SK-MEL-5 (cell line): Measurements from ENCODE around the gene CD300A. TPM values are rescaled to one million over a fixed set of nuclear protein-coding genes. Genes with fewer than 3 reads are reported as not detected.

Experiments
- DNase-seq: peaks from one replicate; pipeline ENCODE4 v3.0.0-alpha.2; 2016; ENCODE audit warnings: low read depth, low spot score
- in situ Hi-C: cut with HindIII; loops from 2 replicates; pipeline ENCODE4 v1.10.0; 2016; ENCODE audit warnings: low sequenced_read_pairs, high pct_unique_total_duplicates, low pct_unique_long_range_greater_than_20kb
- polyA plus RNA-seq, 2 experiments: library from polyadenylated mRNA; depleted of rRNA; stranded (reverse); fragments of >200 nt; gene quantifications; 2 replicates each; pipeline ENCODE4 v1.2.3, GENCODE V29; 2015
- total RNA-seq: library from RNA; depleted of rRNA; stranded (reverse); fragments of >200 nt; shearing (Covaris generic); gene quantifications from 2 replicates; pipeline ENCODE4 v1.2.3, GENCODE V29; 2014; rRNA removed

The CD300A gene
- not detected in 2 replicates for total RNA-seq
- not detected in 2 replicates for polyA plus RNA-seq (2015; cell fraction: cytosol; rRNA removed)
- polyA plus RNA-seq (2015; cell fraction: nucleus; rRNA removed): not detected in 2 replicates

DNA sequence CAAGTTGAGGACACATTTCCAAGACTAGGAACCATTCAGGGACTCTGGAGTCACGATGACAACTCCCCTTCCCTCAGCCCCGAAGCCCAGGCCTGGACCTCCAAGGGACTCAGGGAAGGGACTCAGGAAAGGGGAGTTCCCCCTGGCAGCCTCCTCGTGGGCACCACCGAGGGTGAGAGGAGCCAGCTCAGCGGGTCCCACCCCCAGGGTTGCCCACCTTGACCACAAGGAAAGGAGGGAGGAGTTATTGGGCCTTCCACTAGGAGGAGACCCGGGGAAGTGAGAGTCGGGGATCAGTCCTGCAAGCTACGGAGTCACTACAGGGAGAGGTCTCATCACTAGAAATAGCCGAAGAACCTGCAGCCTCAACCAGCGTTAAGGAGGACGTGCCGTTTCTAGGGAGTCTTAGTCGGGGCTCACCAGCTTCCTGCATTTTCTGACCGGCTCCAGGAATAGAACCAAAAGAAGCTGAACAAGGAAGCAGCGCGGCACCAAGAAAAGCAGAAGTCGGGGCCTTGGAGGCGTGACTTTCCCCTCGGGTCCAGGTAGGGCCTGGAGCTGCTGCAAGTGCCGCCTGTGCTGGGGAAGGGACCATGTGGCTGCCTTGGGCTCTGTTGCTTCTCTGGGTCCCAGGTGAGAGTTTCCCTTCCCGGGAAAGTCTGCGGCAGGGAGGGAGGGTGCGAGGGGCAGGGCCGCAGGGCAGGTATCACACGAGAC, at the start of gene CD300A:
Gene CD300A, plus strand, starts transcription at position 524 of the 717 bp plus-strand sequence. Its CDS starts 70 bp downstream, at position 594.
- in situ Hi-C loops: no loop called here
- no peak for DNase-seq

GRCh38 chr17:74417178-74418045, 49.0 kb upstream of the CD300A start:
- in situ Hi-C loops: no loop called here
- no peak for DNase-seq

GRCh38 chr17:74419928-74420411, 46.5 kb upstream of the CD300A start:
- DNase-seq: no peak
- in situ Hi-C loops: no loop called here

DNA sequence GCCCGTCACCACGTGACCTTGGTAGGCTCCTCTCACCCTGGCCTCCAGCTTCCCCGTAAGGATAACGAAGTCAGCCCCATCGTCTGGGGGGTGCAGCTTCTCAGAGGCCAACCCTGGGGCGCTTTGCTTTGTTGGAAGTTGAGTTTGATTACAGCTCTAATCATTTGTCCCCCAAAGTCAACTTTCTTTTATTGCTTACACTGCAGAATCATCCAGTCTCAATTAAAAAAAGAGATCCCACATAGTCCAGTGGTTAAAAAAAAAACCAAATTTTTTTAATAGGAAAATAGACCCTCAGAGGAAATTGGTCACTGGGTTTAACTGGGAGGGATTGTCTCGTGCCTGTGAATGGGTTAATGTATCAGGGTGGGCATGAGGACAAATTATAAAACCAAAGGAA, 42.3 kb upstream of the CD300A start:
- in situ Hi-C loops: no loop called here
- DNase-seq: no peak

GRCh38 chr17:74424657-74425056, 41.8 kb upstream of the CD300A start:
- DNase-seq: no peak
- in situ Hi-C loops: no loop called here

DNA sequence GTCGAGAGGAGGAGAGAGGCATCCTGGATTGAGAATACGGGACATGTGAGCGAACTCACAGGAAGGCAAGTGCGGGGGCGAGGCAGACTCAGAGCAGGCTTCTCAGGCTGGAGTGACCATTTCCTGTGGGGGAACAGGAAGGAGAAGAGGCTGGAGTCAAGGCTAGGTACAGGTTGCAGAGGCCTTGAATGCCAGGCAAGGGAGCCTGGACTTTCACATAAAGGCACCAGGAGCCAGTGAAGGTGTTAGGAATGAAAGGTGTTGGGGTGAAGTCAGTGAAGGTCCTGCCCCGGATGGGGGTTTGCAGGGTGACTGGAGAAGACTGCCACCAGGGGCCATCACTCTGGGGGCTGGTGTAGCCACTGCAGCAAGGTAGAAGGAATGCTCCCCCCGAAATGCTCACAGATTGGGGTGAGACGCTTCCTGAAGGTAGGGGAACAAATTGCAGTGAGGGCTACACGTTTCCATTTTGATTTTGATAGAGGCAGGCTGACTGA, 39.8 kb upstream of the CD300A start:
- in situ Hi-C loops: no loop called here
- no peak for DNase-seq

GRCh38 chr17:74427048-74427762, 39.2 kb upstream of the CD300A start:
- DNase-seq: no peak
- in situ Hi-C loops: no loop called here

GRCh38 chr17:74427763-74428153, 38.7 kb upstream of the CD300A start:
- no peak for DNase-seq
- in situ Hi-C loops: no loop called here

DNA sequence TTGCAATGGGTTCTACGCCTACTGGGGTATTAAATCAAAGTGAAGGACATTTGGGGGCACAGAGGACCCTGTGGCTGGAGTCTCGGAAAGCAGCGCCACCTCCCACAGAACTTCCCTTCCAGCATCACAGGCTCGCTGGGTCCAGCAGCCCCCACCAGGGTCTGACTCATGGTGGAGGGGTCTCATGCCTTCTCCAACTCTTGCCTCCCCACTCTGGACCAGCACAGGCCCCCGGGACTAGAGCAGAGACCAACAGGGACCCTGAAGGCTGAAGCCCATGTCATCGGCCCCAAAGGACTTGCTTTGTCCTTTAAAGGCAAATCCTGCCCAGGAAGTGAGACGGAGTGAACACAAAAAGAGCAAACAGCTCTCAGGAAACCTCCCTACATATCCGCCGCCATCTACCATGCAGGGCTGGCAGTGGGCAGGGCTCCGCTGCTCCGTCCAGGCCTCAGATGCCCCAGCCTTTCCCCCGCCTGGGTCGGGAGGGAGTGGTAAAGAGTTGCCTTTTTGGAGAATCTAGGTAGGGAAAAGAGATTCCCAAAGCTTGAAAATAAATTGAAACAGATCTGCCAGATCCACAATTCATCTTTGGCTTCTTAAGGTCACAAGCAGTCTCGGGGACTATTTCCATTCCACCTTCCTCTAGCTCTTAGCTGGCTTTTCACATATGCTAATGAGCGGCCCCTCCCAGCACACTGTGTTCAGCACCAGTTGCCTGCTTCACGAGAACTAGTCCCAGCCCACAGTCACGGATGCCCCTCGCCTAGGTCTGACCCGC, 36.6 kb upstream of the CD300A start:
- no peak for DNase-seq
- in situ Hi-C loops: no loop called here

DNA sequence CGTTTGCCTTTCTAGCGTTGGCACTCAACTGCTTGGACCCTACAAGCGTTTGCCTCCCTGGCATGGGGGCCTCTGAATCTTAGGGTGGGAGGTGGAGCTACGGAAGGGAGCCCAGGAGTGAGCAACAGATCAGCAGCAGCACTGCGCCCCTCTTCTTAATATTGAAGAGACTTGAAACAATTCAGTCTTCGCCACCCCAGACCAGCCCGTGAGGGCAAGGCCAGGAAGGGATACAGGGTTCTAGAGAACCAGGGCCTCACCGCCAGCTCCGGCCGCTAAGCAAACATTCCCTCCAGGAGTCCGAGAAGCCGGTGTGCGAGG, 36.1 kb upstream of the CD300A start:
- in situ Hi-C loops: no loop called here
- DNase-seq: no peak

- in situ Hi-C loops: no loop called here
- DNase-seq: no peak
Observed at GRCh38 chr17:74430706-74431567, 35.5 kb upstream of the CD300A start.

DNA sequence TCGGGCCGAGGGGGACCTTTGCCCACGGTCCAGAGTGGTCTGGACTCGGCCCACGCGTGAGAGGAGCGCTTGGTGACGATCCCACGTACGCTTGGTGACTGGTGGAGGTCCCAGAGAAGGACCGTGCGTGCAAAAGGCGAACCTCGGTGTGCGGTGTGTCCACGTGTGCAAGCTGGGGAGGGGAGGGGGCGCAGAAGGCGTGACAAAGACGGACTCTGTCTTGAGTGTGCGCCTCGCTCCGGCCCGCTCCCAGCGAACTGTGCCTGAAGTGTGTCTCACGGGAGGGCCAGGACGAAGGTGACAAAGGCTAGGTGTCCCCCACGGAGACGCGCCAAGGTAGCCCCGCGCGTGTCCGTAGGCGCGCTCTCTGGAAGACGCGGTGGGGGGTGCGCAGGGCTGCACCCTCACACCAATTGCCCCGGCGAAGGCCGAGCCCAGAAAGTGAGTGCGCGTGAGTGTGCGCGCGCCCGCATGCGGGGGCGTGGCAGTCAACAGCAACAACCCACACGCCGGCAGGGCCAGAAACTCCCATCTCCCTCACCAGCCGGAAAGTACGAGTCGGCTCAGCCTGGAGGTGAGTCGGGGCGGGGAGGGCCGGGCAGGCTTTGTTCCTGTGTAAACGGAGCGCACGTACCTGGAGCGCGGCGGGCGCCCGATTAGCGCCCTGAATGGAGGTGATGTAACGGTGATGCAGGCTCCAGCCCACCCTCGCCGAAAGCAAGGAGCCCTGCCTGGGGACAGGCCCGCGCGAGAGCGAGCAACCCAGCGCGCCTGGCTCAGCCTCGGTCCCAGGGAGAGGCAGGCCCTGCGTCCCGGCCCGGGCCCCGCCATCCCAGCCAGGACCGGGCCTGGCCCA, 34.6 kb upstream of the CD300A start, which contains the start of gene GPRC5C:
Gene GPRC5C, plus strand, starts transcription at position 521 of the 856 bp plus-strand sequence. CDS start 7,689 bp downstream, outside the sequence.
- no peak for DNase-seq
- in situ Hi-C loops: no loop called here

- in situ Hi-C loops: no loop called here
- DNase-seq: no peak
Observed at GRCh38 chr17:74432424-74432690, 34.1 kb upstream of the CD300A start.

DNA sequence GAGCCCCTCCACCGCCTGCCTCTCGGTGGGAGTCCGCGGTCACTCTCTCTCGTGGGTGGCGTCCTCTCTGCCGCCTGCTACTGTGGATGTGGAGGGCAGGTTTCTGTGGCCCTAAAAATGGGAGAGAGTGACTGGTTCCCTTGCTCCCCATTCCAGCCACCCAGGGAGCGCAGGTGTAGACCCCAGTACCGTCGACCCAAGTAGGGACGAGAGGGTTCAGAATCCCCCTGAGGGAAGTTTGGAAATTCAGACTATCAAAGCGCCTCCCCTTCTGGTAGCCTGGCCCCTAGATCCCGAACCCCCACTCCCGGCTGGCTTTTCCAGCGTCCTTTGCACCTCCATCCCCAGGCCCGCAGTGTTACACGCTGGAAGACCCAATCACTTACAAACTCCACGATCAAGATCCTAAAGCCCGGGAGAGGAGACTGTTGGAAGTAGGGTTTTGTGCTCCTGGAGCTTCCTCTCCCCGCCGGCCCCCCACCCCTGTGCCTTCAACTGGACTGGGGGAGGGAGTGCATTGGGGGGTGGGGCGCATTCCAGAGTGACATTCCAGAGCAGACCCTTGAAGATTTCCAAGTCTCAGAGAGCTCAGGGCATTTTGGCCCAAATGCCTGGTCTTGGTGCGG, 33.6 kb upstream of the CD300A start:
- no peak for DNase-seq
- in situ Hi-C loops: no loop called here

DNA sequence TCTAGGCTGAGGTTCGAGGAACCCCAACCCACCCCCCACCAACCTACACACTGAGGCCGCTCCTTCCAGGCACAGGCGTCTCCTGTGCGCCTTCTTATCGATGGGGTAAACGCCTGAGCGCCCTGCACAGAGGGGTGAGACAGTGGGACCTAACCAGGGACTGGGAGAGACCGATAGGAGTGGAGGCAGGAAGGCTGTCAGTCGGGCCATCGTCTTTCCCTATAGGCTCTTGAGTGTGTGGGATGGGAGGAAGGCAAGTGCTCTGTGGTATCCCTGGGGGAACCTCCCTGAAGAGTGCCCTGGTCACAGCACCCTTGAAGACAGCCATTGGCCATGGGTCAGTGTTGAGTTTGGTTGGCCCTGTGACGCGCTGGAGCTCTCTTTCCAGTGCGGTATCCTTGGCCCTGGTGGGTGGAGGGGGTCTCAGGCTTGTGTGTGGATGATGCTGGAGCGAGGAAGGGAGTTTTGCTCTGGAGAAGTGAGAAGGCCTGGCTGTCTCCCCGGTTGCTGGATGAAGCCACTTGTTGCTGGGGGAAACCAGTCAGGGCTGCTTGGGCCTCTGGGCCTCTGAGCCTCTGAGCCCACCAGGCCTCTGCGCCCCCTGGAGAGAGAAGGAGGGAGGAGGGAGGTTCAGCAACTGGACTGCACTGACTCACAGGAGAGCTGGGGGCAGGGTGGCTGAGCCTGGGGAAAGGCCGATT, 32.9 kb upstream of the CD300A start:
- DNase-seq: no peak
- in situ Hi-C loops: no loop called here
